Hippocampal formation (tissue), 2 donors: Measurements from ENCODE around the gene KRTAP10-8.
"Not testable (repeated sequence)": the region's sequence is repeated elsewhere in the genome, so short reads cannot be mapped to it uniquely, and the experiment has no call there.

Experiments
- DNase-seq, 2 donors: peaks; one replicate each; lab custom pipeline; 2025; lab: John Stamatoyannopoulos, UW

Gene KRTAP10-8

DNA sequence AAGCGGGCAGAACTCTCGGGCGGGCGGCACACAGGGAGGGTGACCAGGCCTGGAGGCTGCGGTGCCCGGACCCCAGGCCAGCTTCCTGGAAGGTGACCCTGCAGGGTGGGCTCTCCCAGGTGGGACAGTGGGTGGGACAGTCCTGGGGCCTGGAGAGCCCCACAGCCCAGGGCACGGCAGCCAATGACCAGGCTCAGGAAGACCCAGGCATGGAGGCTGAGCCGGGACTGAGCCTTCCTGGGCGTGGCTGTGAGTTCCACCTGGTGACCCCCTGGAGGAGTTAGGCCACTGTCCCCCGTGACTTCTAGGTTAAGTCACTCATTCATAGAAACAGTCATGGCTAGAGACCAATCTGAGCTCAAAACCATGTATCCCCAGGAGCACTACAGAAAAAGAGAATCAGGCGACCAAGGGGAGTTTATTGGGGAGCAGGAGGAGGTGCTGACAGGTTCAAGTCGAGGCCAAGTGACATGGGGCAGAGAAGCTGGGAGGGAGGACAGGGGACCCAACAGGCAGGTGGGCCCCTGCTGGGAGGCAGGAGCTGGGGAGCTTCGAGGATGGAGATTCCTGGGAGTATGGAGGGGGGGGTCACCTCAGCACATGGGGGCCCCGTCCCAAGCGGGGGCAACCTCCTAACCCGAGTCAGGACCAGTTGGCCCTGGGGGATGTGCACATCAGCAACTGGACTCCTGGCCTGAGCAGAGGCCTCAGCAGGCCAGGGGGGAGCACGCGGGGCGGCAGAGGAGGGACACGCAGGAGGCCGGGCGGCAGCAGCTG lies 32.6 kb upstream of the KRTAP10-8 start:
- DNase-seq: no peak

DNA sequence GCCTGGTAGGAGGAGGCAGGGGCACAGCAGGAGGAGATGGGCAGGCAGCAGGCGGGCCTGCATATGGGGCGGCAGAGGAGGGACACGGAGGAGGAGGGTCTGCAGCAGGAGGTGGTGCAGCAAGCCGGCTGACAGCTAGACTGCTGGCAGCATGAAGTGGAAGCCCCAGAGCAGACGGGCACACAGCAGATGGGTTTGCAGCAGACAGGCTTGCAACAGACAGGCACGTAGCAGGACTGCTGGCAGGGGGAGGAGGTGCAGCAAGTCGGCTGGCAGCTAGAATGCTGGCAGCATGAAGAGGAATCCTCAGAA lies 32.1 kb upstream of the KRTAP10-8 start:
- no peak for DNase-seq

DNA sequence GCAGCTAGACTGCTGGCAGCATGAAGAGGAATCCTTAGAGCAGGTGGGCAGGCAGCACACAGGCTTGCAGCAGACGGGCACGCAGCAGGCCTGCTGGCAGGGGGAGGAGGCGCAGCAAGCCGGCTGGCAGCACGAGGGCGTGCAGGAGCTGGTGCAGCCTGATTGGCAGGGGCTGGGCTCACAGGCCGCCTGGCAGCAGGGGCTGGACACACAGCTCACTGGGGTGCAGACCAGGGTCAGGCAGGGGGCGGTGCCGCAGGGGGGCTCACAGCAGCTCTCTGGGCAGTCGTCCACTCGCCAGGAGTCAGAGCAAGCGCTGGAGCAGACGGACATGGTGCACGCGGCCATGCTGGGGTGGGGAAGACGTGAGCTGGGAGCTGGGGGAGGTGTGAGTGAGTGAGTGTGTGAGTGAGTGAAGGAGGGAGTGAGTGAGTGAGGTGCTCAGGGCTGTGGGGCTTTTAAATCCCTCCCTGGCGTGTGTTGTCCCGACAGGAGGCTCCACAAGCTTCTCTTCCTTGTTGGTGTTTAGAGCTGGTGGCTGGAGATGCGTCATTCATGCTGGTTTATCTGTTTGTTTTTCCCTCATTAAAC lies 31.6 kb upstream of the KRTAP10-8 start, which contains the start of gene KRTAP10-5:
KRTAP10-5 (minus strand) TSS at position 374 of the 591 bp plus-strand sequence; CDS start at position 348, 26 bp downstream.
- not testable (repeated sequence) for DNase-seq

DNA sequence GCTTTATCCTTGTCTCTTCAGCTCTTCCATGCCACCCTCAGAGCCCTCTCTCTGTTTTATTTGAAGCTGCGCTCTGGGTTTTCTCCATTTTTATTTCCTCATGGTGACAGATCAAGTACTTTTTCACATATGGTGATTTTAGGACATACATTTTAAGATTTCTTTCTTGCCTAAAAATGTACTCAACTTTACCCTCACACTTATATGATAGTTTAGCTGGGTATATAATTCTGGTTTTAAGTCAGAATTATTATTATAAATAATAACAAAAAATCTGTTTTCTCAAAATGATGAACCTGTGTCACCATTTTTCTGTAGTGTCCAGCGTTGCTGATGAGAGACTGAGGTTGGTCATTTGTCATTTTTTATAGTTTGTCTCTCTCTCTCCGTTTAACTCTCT lies 30.7 kb upstream of the KRTAP10-8 start:
- DNase-seq: no peak

DNA sequence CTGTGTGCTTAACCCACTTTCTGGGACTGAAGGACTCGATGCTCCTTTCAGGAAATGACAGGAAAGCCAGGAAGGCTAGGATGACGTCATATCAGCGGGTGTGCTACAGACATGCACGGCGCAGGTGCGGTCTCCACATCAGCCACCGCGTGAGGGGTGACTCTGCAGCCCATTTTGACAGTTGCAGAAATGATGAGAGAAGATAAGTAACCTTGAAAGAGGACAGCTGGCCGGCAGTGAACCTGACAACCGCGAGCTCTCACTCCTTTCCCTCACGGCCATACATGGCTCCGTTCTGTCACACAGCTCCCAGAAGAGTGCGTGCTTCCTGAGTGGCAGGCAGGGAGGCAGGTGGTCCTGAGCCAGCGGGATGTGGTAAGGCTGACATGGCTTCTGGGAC lies 29.8 kb upstream of the KRTAP10-8 start:
- DNase-seq: no peak

DNA sequence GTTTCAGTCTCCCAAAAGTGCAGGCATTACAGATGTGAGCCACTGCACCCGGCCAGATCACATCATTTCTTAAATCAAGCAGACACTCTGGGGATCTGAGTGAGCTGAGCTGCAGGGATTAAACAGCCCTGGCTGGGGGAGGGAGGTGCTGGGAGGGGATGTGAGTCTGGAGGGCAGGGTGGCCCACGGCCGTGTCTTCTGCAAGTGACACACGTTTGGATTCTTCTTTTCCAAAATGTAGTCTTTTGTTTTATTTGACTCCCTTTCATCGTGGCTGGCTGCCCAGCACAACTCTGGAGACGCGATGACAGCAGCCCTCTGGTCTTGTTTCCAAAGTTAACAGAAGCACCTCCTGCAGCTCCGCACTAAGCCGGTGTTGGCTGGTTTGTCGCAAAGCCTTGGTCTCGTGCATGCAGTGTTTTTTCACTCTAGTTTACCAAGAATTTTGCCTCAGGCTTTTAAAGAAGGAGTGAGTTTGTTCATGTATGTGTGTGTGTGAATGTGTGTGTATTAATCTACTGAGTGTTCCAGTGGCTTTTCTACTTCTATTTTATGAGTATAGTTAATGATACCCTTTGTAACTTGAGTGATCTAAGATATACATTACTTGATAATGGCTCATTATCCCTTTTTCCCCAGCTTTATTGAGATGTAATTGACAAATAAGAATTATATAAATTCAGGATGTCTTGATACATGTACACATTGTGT lies 28.6 kb upstream of the KRTAP10-8 start:
- no peak for DNase-seq

DNA sequence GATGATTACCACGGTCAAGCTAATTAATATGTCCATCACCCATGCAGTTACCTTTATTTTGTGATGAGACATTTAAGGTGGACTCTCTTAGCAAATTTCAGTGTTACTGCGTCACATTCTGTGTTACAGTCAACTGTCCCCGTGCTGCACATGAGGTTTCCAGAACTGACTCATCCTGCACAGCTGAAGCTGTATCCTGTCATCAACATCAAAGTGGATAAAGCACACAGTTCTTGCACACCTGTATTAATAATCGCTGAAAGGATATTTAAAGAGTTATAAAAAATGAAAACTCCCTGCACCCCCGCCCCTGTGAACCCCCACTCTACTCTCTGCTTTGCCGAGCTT lies 28.1 kb upstream of the KRTAP10-8 start:
- no peak for DNase-seq

DNA sequence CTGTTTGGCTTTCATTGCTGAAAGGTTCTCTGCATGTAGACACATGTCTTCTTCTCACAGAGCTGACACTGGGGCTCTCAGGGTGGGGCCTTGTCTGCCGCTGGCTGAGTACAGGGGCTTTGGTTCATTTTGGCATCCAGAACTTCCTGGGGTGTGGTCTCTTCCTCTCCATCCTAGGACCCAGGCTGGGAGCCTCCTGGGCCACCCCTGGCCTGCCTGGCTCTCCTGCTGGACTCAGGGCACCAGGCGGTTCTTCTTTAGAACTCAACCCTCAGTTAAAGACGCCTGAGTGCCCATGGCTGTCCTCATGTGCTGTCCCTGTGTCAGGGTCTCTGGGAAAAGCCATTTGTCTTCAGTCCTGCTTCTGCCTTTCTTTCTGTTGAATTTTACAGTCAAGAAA lies 26.0 kb upstream of the KRTAP10-8 start:
- no peak for DNase-seq

DNA sequence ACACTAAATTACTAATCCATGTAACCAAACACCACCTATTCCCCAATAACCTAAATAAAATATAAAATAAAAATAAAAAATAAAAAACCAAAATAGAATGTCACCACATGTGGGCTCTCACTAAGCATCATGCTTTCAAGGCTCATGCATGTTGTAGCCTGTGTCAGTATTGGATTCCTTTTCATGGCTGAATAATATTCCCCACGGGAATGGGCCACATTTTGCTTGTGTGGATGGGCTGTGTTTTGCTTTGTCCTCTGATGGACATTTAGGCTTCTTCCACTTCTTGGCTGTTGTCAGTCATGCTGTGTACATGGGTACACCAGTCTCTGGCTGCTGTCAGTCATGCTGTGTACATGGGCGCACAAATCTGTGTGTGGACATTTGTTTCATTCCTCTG lies 22.8 kb upstream of the KRTAP10-8 start:
- no peak for DNase-seq

DNA sequence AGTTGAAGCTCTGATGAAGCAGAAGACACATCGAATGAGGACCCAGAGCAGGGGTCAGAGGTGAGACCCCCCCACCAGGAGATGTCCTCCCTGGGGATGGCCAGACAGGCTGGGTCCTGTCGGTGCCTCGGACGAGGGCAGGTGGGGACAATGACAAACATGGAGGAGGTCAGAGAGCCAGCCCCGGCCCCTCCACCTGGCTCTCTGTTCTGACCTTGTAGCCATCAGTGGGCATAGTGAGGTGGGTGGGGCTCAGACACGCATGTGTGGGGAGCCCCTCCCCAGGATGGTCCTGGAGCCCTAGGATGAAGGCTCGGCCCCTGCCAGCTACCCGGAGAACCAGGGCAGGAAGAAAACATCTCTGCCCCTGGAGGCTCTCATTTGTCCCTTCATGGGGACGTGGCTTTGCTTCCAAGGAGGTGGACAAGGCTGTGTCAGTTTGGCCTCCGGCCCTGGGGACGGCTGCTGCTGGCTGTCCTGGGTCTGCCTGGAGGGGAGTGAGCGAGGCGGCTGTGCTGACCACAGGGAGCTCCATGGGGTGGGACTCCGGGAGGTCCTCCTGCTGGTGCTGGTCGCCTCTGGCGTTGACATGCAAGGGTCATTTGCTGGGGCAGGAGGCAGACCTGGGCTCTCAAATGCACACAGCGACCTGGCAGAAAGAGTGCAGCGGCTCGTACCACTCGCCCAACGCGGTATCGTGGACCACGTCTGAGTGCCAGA lies 22.1 kb upstream of the KRTAP10-8 start:
- DNase-seq: no peak

DNA sequence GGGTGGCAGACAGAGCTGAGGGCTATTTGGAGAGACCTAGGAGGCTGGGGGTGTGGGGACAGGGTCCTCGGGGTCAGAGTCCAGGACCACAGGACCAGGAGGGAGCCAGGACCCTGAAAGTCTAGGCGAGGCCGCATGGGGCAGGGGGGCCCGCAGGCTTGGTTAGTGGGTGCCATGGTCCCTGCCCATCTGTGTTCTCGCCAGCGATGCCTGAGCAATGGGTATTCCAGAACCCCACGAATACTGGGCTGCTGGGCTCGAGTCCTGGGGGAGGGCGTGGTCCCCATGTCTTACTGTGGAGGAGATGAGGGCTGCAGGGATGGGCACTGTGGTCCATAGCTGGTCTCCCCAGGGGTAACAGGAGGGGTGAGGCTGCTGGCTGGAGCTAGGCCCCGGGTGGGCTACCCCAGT lies 21.6 kb upstream of the KRTAP10-8 start:
- no peak for DNase-seq

DNA sequence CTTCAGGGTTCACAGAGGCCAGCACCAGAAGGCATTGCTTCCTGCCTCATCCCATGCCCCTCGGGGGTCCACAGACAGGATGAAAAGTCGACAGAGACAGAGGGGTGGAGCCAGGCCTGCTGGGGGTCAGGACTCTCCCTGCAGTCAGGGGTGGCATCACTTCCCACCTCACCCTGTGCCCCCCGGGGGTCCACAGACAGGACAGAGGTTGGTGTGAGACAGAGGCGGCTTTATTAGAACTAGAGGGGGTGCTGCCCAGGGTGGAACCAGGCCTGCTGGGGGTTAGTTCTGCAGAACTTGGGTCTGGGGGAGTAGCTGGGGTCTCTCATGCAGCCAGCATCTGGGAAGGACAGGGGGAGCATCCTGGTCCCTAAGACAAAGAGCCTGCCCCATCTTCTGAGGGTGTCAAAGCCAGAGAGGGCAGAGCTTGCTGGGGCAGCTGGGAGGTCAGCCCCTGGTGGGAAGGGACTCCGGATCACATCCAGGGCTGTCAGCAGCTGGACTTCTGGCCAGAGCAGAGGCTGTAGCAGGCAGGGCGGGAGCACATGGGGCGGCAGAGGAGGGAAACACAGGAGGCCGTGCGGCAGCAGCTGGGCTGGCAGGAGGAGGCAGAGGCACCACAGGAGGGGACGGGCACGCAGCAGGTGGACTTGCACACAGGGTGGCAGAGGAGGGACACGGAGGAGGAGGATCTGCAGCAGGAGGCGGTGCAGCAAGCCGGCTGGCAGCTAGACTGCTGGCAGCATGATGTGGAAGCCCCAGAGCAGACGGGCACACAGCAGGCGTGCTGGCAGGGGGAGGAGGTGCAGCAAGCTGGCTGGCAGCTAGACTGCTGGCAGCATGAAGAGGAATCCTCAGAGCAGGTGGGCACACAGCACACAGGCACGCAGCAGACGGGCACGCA lies 20.7 kb upstream of the KRTAP10-8 start:
- DNase-seq: not testable (repeated sequence)

DNA sequence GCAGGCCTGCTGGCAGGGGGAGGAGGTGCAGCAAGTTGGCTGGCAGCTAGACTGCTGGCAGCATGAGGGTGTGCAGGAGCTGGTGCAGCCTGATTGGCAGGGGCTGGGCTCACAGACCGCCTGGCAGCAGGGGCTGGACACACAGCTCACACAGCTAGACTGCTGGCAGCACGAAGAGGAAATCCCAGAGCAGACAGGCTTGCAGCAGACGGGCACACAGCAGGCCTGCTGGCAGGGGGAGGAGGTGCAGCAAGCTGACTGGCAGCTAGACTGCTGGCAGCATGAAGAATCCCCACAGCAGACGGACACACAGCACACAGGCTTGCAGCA lies 20.1 kb upstream of the KRTAP10-8 start:
- DNase-seq: not testable (repeated sequence)

DNA sequence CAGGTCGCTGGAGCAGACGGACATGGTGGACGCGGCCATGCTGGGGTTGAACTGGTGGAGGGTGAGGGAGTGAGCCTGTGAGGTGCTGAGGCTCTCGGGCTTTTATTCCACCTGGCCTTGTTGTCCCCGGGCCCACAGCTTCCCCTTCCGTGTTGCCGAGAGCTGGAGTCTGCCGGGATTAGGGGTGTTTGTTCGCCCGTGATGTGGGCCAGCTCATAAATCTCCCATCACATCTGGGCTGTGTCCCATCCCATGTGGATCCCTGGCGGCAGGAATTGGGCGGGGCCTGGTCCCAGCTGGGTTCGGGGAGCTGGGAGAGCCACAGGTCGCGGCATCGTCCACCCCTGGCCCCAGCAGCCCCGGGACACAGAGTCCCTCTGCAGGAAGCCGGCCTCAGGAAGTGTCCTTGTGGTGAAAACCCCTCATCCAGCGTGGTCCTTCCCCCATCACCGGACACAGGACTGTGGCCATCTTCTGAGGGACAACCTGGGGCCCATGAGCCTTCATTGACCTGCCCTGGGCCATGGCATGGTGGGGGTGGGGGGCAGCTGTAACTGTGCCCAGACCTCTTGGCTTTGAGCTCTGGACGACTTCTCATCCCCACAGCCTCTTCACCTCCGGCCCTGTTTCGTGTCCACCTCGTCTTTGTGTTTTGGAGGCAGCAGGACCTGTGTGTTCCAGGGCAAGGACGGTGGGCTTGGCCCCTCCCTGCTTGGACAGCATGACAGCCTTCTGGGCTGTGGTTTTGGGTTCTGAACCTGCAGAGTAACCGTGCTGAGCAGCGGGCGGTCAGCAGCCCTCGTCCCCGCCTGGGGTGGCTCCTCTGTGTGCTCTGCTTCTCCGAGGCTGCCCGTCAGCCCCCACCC lies 19.2 kb upstream of the KRTAP10-8 start, which contains the start of gene KRTAP10-6:
KRTAP10-6 (minus strand) TSS at position 60 of the 866 bp plus-strand sequence; CDS start at position 39, 21 bp downstream.
- DNase-seq: no peak

DNA sequence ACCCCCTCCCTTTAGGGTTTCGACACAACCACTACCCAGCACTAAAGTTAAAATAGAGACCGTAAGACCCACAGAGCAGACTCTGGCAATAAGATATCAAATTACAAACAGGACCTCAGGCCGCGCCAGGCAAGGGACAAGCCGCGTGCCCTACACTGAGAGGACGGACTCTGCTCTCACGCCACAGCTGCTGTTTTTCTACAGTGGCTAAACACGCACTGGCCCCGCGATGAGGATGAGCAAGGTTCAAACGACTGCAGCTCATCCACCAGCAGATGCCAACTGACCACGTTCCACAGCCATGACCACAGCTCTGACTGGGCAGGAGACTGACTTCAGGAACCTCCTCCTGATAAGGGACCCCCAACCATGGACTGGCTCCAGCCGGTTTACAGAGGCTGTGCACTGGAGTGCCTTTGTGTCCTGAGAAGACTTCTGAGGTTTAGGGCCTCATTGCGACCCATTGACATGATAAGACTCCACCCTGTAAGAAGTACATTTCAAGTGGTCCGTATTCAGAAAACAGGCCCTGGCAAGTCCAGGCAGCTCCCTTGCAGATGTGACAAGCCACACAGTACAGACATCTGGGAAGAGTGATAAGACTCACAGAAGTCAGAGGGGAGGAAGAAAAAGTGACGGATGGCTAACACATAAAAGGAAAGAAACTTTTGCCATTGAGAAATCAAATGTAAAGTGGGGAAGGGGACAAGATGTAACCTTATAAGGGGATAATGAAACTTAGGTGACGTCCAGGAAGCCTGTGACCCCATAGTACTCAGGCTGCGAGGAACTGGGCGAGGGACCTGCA lies 18.1 kb upstream of the KRTAP10-8 start:
- no peak for DNase-seq

DNA sequence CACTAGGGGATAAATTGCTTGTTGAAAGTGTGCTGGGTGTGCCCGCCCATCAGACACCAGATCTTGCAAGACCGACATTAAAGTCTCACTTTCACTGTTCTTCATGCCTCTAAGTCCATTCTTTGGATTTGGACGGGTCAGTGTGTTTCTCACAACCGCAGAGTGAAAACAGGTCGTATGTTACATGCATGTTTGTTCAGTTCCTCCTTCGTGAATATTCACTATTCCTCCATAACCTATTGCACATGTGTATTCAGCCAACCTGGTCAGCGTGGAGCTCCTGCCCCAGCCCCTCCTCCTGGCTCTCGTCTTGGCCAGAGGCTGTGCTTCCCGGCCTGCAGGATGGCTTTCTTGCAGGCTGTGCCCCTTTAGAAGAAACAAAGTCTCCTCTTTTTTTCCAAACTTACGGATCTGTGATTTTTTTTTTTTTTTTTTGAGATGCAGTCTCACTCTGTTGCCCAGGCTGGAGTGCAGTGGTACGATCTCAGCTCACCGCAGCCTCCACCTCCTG lies 17.4 kb upstream of the KRTAP10-8 start:
- DNase-seq: no peak

DNA sequence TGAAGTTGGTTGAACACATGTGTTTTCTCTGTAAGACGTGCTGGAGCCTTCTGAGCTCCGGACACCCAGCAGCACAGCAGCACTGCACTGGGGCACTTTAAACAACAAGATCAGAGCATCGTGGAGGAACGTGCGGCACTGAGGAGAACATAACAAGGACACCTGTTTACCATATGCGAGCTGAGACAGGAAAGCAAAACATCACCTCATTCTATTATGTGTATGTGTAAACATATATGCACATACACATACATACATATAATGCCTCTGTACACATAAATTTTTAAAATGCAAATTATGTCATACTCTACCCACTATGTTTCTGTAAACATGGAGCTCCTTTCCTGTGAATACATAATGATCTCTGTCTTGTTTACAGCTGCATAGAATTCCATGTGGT lies 16.4 kb upstream of the KRTAP10-8 start:
- no peak for DNase-seq

DNA sequence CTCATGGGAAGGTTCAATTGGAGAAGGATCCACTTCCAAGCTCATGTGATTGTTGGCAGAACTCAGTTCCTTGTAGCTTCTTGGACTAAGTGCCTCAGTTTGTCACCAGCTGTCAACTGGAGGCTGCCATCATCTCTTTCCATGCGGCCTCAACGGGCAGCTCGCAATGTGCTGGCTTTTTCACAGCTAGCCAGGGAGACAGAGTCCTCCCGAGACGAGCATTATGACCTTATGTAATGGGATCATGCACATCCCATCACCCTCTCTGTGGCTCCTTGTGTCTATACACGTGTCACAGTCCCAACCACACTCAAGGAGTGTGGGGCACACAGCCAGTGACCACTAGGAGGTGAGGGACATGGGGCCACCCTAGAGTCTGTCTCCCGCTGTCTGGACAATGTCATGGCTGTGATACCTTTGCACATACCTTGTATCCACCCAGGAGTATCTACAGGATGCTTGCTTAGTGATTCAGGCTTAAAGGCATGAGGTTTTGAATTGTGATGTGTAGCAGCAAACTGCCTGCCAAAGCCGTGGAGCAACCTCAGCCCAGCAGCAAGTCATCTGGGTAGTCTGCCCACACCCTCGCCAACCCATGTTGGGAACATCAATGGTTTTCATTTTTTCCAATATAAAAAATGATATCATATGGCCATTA lies 15.7 kb upstream of the KRTAP10-8 start:
- DNase-seq: no peak

DNA sequence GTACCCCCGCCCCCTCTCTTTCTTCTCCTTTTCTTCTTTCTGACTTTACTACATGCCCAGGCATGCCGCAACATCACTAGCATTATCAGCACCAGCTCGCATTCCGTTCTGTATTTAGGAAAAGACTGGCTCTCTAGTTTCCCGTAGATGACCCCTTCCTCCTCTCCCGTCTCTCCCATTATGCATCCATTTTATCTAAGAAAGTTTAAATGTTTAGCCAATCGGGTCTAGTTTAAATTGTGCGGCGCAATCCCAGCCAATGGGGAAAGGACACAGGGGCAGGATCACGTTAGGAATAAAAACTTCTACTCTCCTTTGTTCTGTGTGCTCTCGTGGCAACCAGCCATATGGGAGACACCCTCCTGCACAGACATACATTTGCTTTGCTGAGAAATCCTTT lies 13.8 kb upstream of the KRTAP10-8 start:
- no peak for DNase-seq
